ENCODE measurements around the gene TMEM53. TPM values are rescaled to one million over a fixed set of nuclear protein-coding genes. Genes with fewer than 3 reads are reported as not detected.

Gene TMEM53
- total RNA-seq, 1 donor from 2014 or later, result 1.5 TPM

DNA sequence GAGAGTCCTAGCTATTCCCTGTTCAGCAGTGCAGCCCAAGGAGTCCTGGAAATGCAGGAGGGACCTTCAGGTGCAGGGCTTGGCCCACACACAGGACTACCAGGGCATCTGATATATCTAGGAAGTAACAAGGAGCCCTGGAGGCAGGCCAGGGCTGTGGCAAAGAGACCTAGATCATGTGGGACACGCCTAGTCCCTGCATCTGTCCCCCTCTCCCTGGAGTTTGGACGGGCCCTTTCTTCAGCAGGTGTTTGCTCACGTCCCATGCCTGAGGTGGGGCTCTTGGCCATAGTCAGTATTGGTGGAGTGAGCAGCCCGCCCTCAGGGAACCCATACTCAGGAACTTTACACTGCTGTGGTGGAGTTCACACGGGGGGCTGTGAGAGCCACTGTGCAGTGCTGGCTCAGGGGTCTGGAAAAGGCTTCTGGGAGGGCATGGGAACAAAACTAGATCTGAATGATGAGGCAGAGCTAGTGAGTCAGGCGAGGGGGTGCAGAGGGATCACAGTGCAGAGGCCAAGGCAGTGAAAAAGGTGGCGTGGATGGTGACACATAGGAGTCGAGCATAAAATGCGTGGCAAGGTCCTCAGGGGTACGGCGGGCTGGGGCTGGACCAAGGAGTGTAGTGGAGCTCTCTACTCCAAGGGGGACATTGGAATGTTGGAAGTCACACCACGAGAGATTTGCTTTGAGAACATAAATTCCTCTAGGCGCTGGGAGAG lies 25.6 kb downstream of the TMEM53 start:
- DNase-seq (ENCODE audit: low read depth, low spot score), result no peak

DNA sequence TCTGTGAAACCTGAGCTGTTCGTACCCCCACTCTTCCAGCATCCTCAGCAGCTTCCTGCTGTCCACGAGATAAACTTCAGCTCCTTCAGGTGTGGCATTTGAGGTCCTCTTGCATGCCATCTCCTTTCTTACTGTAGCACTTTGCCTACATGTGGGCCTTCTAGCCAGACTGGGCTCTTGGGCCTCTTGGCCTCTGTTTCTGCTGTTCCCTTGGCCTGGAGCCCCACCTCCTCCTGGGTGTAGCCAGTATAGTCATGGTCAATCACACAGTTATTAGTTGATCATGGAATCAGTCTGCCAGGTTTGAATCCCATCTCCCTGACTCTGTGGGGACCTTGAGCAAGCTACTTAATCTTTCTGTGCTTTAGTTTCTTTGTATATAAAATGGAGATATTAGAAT lies 26.4 kb downstream of the TMEM53 start:
- no peak for DNase-seq (ENCODE audit: low read depth, low spot score)

DNA sequence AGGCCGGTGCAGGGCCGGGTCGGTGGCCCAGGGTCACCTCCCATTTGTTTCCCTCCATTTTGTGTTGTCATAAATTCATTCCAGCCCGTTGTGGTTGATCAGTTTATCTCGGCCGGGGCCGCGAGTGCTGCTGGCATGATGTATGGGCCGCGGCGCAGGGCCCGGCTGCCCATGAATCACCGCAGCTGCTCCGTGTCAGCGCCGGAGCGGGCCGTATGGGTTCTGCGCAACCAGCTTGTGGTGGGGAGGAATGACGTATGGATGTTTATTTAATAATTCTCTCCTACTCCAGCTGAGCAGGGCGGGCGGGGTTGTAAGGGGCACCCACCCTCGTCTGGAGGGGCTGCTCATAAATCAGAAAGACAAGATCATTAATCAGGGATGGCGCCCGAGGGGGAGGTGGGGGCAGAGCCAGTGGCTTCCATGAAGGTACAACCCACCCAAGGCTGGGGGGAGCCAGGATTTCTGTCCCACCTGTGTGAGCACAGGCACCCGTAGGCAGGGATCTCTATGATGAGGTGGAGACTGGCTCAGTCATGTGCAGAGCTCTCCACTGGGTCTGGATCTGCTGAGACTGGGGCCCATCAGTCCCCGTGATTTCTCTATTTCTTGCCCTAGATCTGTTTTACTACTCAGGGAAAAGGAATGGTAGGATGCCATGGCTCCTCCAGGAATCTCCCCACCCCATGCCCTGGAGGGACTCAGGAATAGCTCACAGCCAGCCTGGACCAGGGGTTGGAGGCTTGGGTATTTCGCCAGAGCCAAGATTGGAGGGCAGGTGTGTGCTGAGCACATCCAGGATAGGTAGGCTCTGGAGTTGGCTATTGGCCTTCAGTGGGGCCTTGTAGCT lies 27.8 kb downstream of the TMEM53 start:
- no peak for DNase-seq (ENCODE audit: low read depth, low spot score)

- no peak for DNase-seq (ENCODE audit: low read depth, low spot score)
Observed at GRCh38 chr1:44645476-44646244, 28.6 kb downstream of the TMEM53 start.

DNA sequence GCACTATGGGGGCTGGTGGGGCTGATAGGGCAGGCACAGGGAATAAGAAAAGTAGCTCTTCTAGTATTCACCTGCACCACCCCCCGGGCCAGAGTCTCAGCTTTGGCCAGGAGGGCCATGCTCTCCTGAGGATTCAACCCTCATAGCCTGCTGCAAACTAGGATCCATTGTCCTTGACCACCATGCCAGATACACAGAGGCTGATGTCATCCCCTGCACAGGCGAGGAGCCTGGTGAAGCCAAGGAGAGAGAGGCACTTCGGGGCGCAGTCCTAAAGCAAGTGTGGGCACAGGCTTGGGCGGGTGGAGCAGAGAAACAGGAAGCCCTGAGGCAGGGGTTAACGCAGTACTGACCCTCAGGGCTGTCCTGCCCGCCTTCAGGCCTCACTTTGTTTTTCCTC lies 29.5 kb downstream of the TMEM53 start:
- DNase-seq (ENCODE audit: low read depth, low spot score), result no peak

- DNase-seq (ENCODE audit: low read depth, low spot score), result no peak
Observed at GRCh38 chr1:44643721-44644334, 30.5 kb downstream of the TMEM53 start.

GRCh38 chr1:44642925-44643324 lies 31.4 kb downstream of the TMEM53 start:
- DNase-seq (ENCODE audit: low read depth, low spot score), result no peak

- DNase-seq (ENCODE audit: low read depth, low spot score), result no peak
Observed at GRCh38 chr1:44642255-44642654, 32.0 kb downstream of the TMEM53 start.

DNA sequence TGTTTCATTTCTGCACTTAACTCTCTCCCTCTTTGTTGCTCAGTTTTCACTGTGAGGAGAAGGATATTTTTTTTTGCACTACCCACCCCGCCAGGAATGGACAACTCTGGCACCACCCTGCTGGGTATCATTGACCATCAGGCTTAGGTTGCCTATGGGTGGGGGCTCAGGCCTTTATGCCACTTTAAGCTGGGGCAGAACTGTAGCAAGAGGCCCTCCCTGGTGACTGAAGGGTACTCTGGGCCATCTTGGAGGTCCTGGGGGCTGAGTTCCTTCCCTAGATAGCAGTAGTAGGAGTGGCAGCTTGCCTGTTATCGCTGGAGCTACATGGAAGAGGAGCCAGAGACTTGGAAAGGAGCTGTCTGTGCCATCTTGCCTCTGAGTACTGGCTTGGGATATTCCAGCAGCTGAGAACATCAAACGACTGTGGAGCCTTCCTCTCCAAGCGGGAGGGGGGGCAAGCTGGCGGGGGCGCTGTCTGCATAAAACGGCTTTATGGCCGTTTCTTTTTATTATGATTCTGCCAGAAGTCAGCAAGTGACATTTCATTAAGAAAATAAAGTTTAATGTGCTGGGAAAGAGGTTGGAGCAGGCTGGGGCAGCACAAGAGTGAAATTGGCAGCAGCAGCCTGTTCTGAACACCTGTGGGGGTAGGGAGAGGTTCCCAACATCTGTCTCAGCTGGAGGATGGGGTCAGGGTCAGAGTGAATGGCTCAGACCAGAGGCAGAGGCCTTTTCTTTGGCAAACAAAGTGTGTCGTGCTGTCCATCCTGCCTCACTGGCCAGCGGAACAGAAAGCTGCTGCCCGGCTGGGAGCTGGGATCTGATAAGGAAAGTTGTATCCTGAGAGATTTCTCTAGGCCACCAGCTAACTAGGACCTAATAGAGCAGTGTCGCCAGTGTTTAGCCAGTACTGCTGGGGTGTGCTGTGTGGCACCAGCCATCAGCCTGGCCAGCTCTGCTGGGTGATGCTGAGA lies 32.9 kb downstream of the TMEM53 start:
- no peak for DNase-seq (ENCODE audit: low read depth, low spot score)

DNA sequence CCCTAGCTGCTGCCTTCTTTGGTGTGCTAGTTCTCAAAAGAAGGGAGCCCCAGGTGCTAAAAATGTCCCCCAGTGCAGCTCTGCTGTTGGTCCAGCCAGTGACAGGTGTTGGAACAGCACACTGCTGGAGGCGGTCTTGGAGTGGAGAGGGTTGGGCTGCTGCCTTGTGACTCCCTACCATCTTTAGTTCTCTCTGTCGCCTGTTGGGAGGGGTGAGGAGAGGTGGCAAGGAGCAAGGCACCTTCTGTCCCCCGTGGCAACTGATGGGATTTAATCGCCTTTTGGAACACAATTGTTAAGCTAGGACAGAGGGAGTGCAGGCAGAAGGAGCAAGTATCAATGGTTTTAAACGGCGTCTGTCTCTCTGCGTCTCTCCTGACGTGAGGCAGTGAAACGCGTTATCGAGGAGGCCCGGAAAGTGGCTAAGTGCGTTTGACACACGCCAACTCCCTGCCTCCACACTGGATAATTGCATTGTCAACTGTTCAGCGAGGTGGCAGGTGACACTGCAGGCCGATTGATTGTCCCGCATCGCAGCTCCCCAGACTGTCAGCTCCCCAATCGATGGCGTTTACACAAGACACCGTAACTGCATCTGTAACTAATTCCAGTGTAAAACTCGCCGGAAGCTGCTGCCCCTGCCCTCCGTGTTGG lies 34.0 kb downstream of the TMEM53 start:
- DNase-seq (ENCODE audit: low read depth, low spot score), result no peak

DNA sequence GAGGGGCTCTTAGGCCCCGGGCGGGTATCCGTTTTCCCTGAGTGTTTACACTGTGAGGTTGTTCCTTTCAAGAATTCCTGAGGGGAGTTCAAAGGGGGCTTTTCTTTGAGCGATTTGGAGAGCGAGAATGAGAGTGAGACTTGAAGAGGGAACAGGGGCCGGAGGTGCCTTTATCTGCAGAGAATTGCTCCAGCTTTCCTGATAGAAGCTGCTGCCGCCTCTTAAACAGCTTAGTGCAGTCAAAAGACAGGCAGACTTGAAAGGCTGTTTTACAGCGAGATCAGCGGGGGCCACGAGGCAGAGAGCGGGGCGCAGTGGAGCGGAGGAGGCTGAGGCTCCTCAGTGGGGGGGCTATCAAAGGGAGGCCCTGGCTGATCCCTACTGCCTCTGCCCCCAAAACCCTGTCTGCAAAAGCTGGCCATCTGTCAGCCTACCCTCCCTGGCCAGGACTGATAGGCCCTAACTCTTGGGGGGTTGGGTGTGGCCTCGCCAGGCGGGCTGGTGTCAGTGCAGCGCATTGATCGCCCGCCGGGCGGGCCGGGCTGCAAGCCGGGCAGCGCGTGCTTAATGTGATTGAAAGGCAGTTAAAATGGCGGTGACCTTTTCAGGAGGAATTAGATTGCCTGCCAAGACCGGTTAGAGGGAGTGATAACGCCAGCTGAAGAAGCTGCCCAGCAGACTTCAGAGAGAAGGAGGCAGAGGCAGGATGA lies 36.4 kb downstream of the TMEM53 start:
- no peak for DNase-seq (ENCODE audit: low read depth, low spot score)

DNA sequence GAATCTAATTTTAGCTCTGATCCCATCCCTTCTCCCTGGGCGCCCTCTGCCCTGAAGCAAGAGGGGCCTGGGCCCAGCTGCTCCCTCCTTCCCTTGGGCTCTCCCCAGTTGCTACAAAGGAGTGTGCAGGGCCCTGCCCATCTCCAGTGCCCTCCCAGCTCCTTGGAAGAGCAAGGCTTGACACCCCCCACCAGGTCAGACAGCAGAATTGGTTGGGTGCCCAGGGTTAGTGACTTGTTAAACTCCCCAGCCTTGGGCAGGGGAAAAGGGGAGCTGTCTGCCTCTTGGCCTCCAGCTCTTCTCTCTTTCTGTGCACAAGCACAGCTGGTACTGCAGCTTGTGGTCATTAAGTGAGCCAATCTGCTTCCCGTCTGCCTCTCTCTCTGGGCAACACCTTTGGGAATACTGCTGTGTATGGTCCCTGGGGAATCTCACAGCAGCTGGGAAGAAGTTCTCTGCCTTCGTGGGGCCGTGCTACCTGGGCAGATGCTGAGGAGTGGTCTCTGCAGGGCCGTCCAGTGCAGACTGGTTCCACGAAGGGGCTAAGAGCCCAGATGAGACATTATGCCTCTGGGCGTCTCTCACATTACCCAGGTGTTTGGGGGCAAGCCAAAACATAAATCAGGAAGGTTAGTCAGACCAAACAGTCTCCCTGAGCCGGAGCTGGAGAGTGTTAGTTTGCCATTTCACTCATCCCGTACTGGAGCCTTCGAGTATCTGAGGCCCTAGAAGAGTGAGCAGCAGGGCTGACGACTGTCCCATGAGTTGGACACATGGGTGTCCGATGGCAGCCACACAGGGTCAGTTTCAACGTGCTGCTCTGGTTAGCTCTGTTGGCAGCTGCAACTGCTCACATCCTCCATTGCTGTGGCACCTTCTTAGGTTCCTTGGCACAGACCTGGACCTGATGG lies 37.3 kb downstream of the TMEM53 start:
- DNase-seq (ENCODE audit: low read depth, low spot score), result no peak

GRCh38 chr1:44636083-44636687 lies 38.1 kb downstream of the TMEM53 start:
- DNase-seq (ENCODE audit: low read depth, low spot score), result no peak

DNA sequence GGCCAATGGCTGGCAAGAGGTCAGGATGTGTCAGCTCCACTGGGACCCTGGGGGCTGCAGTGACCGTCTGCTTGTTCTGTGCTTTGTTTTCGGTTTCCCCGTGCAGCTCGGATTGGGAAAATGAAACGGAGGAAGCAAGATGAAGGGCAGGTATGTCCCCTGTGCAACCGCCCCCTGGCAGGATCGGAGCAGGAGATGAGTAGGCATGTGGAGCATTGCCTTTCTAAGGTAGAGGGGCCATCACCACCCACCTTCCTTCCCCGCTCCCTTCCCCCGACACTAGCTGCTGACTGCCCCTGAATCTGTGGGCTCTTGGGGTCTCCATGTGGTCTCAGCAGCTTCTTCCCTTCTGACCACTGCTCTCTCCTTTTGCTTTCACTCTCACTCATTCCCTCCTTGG lies 38.8 kb downstream of the TMEM53 start:
- DNase-seq (ENCODE audit: low read depth, low spot score), result no peak

- no peak for DNase-seq (ENCODE audit: low read depth, low spot score)
Observed at GRCh38 chr1:44634606-44635189, 39.6 kb downstream of the TMEM53 start.

DNA sequence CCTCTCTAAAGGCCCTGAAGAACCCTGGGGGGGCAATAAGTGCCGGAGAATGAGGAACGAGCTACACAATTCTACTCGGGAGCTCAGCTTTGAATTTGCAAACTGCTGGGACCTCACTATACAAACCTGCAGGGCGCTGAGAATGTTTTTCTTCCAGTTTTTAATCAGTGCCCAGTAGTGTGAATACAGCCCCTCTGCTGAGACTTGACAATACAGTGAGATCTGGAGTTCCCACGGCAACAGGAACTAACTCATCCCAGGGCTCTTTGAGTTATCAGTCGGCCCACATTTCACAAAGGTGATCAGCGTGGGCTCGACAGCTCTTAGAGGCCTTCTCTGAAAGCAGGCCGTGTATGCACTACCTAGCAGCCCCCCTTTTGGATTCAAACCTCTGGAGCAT lies 41.7 kb downstream of the TMEM53 start:
- DNase-seq (ENCODE audit: low read depth, low spot score), result no peak

Data from pulmonary artery endothelial cell (primary cell).